Testis (tissue), 2 donors: ENCODE results near the gene SOX8.

Source experiments
- CTCF ChIP-seq, 3 experiments: fragments of 450-650 bp in 2 of 3; fragments of 200-600 bp in 1 of 3; sonication (generic) in 1 of 3; IDR thresholded peaks; one replicate each; pipeline ENCODE4 v1.5.1; 2016 to 2019; ENCODE audit warnings: antibody characterized with exemption in 3 of 3, mild to moderate bottlenecking in 2 of 3, moderate library complexity in 1 of 3
- POLR2A ChIP-seq: fragments of 450-650 bp; IDR thresholded peaks from one replicate; pipeline ENCODE4 v1.6.1; 2017; ENCODE audit warnings: antibody characterized with exemption, mild to moderate bottlenecking, moderate library complexity

- TF ChIP-seq CTCF (IDR thresholded peaks at IDR 0.05) (no peak), POLR2A (no peak)
Observed at GRCh38 chr16:1028056-1028455, 46.5 kb downstream of the SOX8 start.
